HG03432 (cell line): Measurements from ENCODE around the gene LTA.
A peak's percentile ranks its signal among the peaks of the same experiment; 100 is the strongest.
"Not testable (repeated sequence)": the region's sequence is repeated elsewhere in the genome, so short reads cannot be mapped to it uniquely, and the experiment has no call there.

Experiments
- ATAC-seq: cut with Tn5 transposase; IDR thresholded peaks from one replicate; pipeline ENCODE4 v1.9.1; 2021; ENCODE audit warnings: mild to moderate bottlenecking, moderate library complexity; ENCODE audit not compliant: unreplicated experiment

Gene LTA

DNA sequence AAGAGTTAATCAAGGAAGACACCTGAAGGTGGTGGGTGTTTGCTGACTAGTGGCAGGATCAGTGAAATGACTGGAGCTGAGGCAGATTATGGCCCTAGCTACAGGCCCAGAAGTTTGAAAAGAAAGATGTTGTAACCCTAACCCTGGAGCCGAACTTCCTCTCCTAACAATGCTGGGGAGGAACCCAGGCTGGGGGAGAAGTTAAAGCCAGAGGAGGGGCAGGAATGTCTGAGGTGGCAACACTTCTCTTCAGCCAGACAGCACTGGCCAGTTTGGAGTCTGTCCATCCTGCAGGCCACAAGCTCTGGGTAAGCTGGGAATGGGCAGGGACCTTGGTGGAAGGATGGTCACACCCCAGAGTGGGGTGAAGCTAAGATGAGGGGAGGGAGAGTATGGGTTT is 13.9 kb downstream of the LTA start, which contains the start of gene LST1:
TSS of gene LST1 (plus strand) at position 270 of the 400 bp plus-strand sequence. CDS start 1,023 bp downstream, outside the sequence.
- no peak for ATAC-seq

- ATAC-seq: no peak
Measured at GRCh38 chr6:31586599-31587281, 14.7 kb downstream of the LTA start.

DNA sequence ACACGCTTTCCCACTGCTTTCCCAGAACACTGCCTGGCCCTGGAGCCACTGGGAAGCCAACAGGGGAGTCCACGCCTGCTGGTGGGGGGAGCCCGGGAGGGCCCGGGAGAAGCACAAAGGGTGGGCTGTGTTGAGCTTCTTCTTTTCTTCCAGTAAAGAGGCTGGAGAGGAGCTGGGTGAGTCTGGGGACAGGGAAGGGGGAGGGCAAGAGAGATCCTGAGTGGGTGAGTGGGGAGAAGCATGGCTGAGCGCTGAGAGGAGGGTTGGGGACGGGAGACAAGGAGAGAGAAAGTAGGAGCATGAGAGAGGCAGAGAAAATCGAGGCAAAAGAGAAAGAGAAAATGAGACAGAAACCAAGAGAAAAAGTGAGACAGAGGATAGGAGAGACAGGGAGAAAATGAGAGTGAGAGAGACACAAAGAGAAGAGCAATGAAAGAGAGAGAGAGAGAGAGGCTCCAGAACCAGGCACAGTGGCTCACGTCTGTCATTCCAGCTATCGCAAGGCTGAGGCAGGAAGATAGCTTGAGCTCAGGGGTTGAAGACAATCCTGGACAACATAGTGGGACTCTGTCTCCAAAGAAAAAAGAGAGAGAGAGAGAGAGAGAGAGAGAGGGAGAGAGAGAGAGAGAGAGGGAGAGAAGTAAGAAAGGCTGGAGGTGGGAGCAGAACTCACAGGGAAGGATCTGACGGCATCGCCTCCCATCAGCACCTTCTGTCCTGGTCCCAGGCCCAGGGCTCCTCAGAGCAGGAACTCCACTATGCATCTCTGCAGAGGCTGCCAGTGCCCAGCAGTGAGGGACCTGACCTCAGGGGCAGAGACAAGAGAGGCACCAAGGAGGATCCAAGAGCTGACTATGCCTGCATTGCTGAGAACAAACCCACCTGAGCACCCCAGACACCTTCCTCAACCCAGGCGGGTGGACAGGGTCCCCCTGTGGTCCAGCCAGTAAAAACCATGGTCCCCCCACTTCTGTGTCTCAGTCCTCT is 16.0 kb downstream of the LTA start:
- no peak for ATAC-seq

GRCh38 chr6:31588871-31589650 is 17.0 kb downstream of the LTA start:
- no peak for ATAC-seq

DNA sequence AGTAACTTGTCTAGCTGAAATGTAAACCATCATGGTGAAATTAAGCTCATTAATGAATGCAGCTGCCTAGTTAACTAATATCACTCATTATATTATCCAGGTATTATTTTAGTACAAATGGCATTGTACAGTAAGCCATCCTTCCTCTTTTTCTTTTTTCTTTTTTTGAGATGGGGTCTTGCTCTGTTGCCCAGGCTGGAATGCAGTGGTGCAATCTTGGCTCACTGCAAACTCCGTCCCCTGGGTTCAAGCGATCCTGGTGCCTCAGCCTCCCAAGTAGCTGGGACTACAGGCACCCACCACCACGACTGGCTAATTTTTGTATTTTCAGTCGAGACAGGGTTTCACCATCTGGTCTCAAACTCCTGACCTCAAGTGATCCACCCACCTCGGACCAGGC is 18.6 kb downstream of the LTA start:
- ATAC-seq: not testable (repeated sequence)

GRCh38 chr6:31592396-31592771 is 20.3 kb downstream of the LTA start:
- no peak for ATAC-seq

DNA sequence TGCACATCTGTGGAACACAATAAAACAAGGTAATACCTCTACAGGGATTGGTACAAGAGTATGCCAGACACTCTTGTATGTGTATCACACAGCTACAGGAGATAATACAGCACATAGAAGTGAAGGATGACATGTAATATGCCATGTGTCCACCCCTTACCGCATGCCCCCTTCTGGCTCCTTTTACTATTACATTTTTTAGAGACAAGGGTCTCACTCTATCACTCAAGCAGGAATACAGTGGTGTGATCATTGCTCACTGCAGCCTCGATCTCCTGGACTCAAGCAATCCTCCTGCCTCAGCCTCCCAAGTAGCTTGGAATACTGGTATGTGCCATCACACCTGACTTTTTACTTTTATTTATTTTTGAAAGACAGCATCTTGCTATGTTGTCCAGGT is 24.9 kb downstream of the LTA start:
- ATAC-seq: no peak

- ATAC-seq: no peak
Measured at GRCh38 chr6:31607317-31607716, 35.2 kb downstream of the LTA start.

- no peak for ATAC-seq
Measured at GRCh38 chr6:31609519-31610406, 37.7 kb downstream of the LTA start.

GRCh38 chr6:31610968-31611367 is 38.9 kb downstream of the LTA start:
- ATAC-seq: no peak

- no peak for ATAC-seq
Measured at GRCh38 chr6:31614075-31614619, 42.1 kb downstream of the LTA start.

DNA sequence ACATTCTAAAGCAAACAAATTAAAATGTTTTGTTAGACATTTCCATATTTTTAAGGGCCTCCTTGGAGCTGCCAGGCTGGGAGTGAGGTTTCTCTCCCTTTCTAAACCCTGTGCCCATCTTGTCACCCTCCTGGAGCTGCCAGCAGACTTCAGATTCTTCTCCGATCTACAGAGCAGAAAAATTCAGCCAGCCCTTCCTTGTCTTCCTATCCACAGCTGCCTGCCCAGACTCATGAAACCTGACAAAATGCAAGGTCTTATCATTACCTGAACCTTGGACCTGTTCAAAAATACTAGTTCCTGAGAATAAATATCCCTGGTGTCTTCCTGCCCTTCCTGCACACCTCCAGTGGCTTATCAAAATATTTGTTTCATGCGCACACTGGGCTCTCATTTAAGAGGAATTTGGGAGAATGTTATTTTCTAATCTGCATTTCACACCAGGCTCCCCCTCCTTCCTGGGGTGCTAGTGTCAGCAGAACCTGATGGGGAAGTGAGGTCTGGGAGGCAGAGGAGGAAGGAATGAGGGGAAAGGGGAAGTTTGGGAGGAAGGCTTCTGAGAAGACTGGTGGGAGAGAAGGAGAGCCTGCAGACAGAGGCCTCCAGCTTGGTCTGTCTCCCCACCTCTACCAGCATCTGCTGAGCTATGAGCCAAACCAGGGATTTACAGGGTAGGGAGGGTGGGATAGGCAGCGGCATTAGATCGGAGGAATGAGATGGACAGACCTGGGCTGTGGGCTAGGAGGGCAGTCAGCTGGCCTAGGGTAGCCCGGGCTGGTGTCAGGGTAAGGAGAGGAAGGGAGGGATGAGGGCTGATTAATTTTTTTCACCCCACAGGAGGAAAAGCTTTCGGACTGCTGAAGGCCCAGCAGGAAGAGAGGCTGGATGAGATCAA is 42.8 kb downstream of the LTA start, which contains the start of gene AIF1:
TSS of gene AIF1 (plus strand) at position 551 of the 895 bp plus-strand sequence. CDS start at position 647, 96 bp downstream.
- ATAC-seq: no peak

DNA sequence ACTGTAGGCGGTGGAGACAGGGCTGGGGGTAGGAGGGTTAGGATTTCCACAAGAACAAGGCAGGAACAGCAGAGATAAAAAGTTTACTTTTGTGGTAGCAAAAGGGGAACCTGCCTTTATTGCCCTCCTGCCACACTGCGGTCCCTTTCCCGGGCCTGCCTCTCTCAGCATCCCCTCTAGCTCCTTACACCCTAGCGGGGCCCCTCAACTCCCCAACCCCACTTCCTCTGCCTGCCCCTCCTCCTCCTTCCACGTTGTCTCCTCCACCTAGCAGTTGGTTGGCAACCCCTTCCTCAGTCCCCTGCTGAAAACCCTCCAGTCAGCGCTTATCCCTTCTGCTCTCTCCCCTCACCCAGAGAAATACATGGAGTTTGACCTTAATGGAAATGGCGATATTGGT is 43.7 kb downstream of the LTA start:
- ATAC-seq: no peak

- ATAC-seq: no peak
Measured at GRCh38 chr6:31617010-31617409, 44.9 kb downstream of the LTA start.

DNA sequence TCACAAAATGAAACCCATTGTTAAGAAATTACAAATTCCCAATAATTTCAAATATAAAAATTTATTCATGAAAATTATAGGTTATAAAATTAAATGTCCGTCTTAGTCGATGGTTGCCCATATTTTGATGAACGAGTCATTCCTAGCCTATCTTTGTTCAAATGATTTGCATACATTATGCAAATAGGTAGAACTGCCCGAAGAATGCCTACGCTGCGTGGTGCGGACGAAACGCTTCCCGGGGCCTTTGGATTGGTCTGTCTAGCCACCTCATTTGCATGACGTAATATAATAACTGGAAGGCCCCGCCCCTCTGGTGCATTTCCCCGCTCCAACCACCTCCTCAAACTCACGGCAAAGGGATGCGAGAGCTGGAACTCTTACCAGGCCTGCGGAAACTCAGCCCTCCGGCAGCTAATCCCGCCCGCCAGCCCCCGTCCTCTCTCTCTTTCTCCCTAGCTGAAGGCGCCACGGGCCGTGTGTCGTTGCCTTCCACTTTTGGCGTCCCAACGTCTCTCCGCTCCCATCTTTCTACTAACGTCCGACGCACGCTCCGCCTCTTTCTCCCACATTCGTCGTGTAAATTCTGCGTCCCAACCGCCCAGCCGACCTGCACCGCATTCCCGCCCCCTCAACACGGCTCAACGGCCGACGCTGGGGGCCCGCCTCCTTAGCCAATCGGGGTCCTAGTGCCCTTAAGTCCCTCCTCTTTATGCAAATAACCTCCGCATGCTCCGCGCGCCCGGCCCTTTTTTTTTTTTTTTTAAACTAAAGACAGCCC is 47.9 kb downstream of the LTA start:
- ATAC-seq: peak; percentile 81

- ATAC-seq: peak; percentile 57
Measured at GRCh38 chr6:31620586-31621319, 48.7 kb downstream of the LTA start, which contains the start of gene PRRC2A. TSS of gene PRRC2A (plus strand) at chr6:31620715. CDS start at chr6:31622790, 2,075 bp downstream.

DNA sequence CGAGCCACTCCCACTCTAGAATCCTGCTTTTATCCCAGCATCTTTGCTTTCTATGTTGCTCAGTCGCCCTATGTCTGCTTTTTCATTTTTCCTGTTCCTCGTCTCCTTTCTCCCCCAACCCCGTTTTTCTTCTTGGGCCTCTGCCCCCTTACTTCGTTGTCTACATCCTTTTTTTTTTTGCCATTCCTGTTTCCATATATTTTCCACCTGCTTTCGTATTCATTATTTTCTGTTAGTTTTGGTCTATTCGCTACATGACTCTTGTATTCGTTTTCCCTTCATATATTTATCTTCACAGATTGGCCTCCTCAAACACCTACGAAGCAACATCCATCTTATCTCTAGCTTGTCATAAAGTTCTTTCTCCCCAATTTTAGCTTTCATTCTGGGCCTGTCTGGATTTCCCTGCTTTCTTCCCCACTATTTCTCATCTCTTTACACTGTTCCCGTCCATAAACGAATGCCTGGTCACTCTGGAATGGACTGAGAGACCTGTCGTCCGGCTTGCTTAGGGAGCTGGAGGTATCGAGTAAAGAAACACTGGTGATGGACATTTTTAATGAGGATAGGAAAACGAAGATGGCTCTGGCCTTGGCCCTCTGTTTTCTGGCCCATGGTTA is 49.3 kb downstream of the LTA start:
- no peak for ATAC-seq
